ENCODE results near the gene NSUN6. TPM values are rescaled to one million over a fixed set of nuclear protein-coding genes. Genes with fewer than 3 reads are reported as not detected.
"Not testable (repeated sequence)": the region's sequence is repeated elsewhere in the genome, so short reads cannot be mapped to it uniquely, and the experiment has no call there.

The NSUN6 gene
- polyA plus RNA-seq, 1 donor = 19.0 TPM

- no peak for DNase-seq (ENCODE audit: low read depth)
These were observed 40.9 kb downstream of the NSUN6 start for GRCh38 chr10:18610517-18610916.

- DNase-seq (ENCODE audit: low read depth) = no peak
These were observed 42.8 kb downstream of the NSUN6 start for GRCh38 chr10:18608596-18608995.

GRCh38 chr10:18607503-18608378 lies 43.6 kb downstream of the NSUN6 start:
- DNase-seq (ENCODE audit: low read depth) = peak; percentile 8

GRCh38 chr10:18606051-18606695 lies 45.2 kb downstream of the NSUN6 start:
- no peak for DNase-seq (ENCODE audit: low read depth)

- DNase-seq (ENCODE audit: low read depth) = no peak
These were observed 50.1 kb downstream of the NSUN6 start for GRCh38 chr10:18601321-18601720.

- DNase-seq (ENCODE audit: low read depth) = no peak
These were observed 52.0 kb downstream of the NSUN6 start for GRCh38 chr10:18599392-18599791.

- DNase-seq (ENCODE audit: low read depth) = no peak
These were observed 56.7 kb downstream of the NSUN6 start for GRCh38 chr10:18594574-18595156.

- not testable (repeated sequence) for DNase-seq (ENCODE audit: low read depth)
These were observed 60.2 kb downstream of the NSUN6 start for GRCh38 chr10:18591141-18591540.

- DNase-seq (ENCODE audit: low read depth) = not testable (repeated sequence)
These were observed 64.8 kb downstream of the NSUN6 start for GRCh38 chr10:18586637-18587036.

- no peak for DNase-seq (ENCODE audit: low read depth)
These were observed 67.7 kb downstream of the NSUN6 start for GRCh38 chr10:18583575-18584270.

- no peak for DNase-seq (ENCODE audit: low read depth)
These were observed 68.6 kb downstream of the NSUN6 start for GRCh38 chr10:18582803-18583202.

- no peak for DNase-seq (ENCODE audit: low read depth)
These were observed 73.3 kb downstream of the NSUN6 start for GRCh38 chr10:18577823-18578685.

GRCh38 chr10:18576586-18576985 lies 74.8 kb downstream of the NSUN6 start:
- no peak for DNase-seq (ENCODE audit: low read depth)

- DNase-seq (ENCODE audit: low read depth) = no peak
These were observed 78.3 kb downstream of the NSUN6 start for GRCh38 chr10:18572959-18573561.

GRCh38 chr10:18571780-18572179 lies 79.6 kb downstream of the NSUN6 start:
- DNase-seq (ENCODE audit: low read depth) = no peak

- DNase-seq (ENCODE audit: low read depth) = no peak
These were observed 80.3 kb downstream of the NSUN6 start for GRCh38 chr10:18571076-18571475.

GRCh38 chr10:18570386-18570785 lies 81.0 kb downstream of the NSUN6 start:
- DNase-seq (ENCODE audit: low read depth) = not testable (repeated sequence)

GRCh38 chr10:18567343-18567856 lies 84.0 kb downstream of the NSUN6 start:
- DNase-seq (ENCODE audit: low read depth) = no peak

- no peak for DNase-seq (ENCODE audit: low read depth)
These were observed 85.2 kb downstream of the NSUN6 start for GRCh38 chr10:18566177-18566576.

GRCh38 chr10:18565006-18565405 lies 86.4 kb downstream of the NSUN6 start:
- DNase-seq (ENCODE audit: low read depth) = no peak

All from forelimb muscle (tissue), 1 donor.